SK-N-MC (cell line): Measurements from ENCODE around the gene RAB17.

Experiments used
- EZH2 ChIP-seq: fragments of 200-600 bp; sonication (generic); IDR thresholded peaks from one replicate; pipeline ENCODE4 v1.6.1; 2017; ENCODE audit warnings: antibody characterized with exemption
- POLR2AphosphoS5 ChIP-seq: IDR thresholded peaks from 2 replicates; pipeline ENCODE4 v1.6.1; 2012; ENCODE audit warnings: mild to moderate bottlenecking, low read depth, low read length, borderline replicate concordance

- TF ChIP-seq EZH2 (no peak), POLR2AphosphoS5 (no peak)
These were observed 13.1 kb downstream of the RAB17 start for GRCh38 chr2:237577458-237577857.
